BE2C (cell line): ENCODE measurements around the gene CLIC5.

ENCODE experiments used
- DNase-seq: peaks from one replicate; pipeline ENCODE4 v3.0.0-alpha.2; 2020
- H3K27me3 ChIP-seq: fragments of 250-450 bp; sonication (Bioruptor Pico); 2 replicates; pipeline ENCODE4 v1.5.1; 2020; ENCODE audit warnings: mild to moderate bottlenecking
- H3K36me3 ChIP-seq: fragments of 250-450 bp; sonication (Bioruptor Pico); 2 replicates; pipeline ENCODE4 v1.5.1; 2020; ENCODE audit warnings: mild to moderate bottlenecking
- H3K4me1 ChIP-seq: fragments of 250-450 bp; sonication (Bioruptor Pico); 2 replicates; pipeline ENCODE4 v1.5.1; 2020
- H3K4me3 ChIP-seq: 2 replicates; pipeline ENCODE4 v1.5.1; 2011; ENCODE audit warnings: low read depth, low read length
- H3K9me3 ChIP-seq: fragments of 250-450 bp; sonication (Bioruptor Pico); 2 replicates; pipeline ENCODE4 v1.5.1; 2020
- TF ChIP-seq, protein P1 (sequence below): IDR thresholded peaks from 2 replicates; pipeline ENCODE4 v1.5.1; 2012; ENCODE audit warnings: mild to moderate bottlenecking, low read depth, low read length

The CLIC5 gene

GRCh38 chr6:46050845-46051405, 35.3 kb upstream of the CLIC5 start:
- Histone ChIP-seq H3K36me3 (no peaks in the 10 kb centered on the region), H3K9me3 (no peaks in the 10 kb centered on the region), H3K4me3 (no peak overlapping the region), H3K4me1 (no peaks in the 10 kb centered on the region), H3K27me3 (no peaks in the 10 kb centered on the region)
- TF ChIP-seq, protein P1, sequence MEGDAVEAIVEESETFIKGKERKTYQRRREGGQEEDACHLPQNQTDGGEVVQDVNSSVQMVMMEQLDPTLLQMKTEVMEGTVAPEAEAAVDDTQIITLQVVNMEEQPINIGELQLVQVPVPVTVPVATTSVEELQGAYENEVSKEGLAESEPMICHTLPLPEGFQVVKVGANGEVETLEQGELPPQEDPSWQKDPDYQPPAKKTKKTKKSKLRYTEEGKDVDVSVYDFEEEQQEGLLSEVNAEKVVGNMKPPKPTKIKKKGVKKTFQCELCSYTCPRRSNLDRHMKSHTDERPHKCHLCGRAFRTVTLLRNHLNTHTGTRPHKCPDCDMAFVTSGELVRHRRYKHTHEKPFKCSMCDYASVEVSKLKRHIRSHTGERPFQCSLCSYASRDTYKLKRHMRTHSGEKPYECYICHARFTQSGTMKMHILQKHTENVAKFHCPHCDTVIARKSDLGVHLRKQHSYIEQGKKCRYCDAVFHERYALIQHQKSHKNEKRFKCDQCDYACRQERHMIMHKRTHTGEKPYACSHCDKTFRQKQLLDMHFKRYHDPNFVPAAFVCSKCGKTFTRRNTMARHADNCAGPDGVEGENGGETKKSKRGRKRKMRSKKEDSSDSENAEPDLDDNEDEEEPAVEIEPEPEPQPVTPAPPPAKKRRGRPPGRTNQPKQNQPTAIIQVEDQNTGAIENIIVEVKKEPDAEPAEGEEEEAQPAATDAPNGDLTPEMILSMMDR, result no peak
- DNase-seq, result no peak

- TF ChIP-seq, protein P1, result no peak
- H3K4me1 ChIP-seq, result no peaks in the 10 kb centered on the region
- no peaks in the 10 kb centered on the region for H3K9me3 ChIP-seq
- no peak for DNase-seq
- no peaks in the 10 kb centered on the region for H3K36me3 ChIP-seq
- H3K4me3 ChIP-seq, result no peak overlapping the region
- H3K27me3 ChIP-seq, result no peaks in the 10 kb centered on the region
Measured at GRCh38 chr6:46048646-46049297, 33.1 kb upstream of the CLIC5 start.

- TF ChIP-seq, protein P1, result no peak
Measured at GRCh38 chr6:46046558-46047174, 31.0 kb upstream of the CLIC5 start.

GRCh38 chr6:46044881-46045617, 29.4 kb upstream of the CLIC5 start:
- no peaks in the 10 kb centered on the region for H3K27me3 ChIP-seq
- TF ChIP-seq, protein P1, result no peak
- H3K9me3 ChIP-seq, result no peaks in the 10 kb centered on the region
- H3K4me1 ChIP-seq, result no peaks in the 10 kb centered on the region
- no peaks in the 10 kb centered on the region for H3K36me3 ChIP-seq
- no peak for DNase-seq
- H3K4me3 ChIP-seq, result no peak overlapping the region

More at GRCh38 chr6:46046558-46047174, 31.0 kb upstream of the CLIC5 start:
- Histone ChIP-seq H3K4me3 (no peak overlapping the region), H3K36me3 (no peaks in the 10 kb centered on the region), H3K4me1 (no peaks in the 10 kb centered on the region), H3K9me3 (no peaks in the 10 kb centered on the region), H3K27me3 (no peaks in the 10 kb centered on the region)
- DNase-seq, result no peak

GRCh38 chr6:46042355-46042999, 26.8 kb upstream of the CLIC5 start:
- no peaks in the 10 kb centered on the region for H3K27me3 ChIP-seq
- no peaks in the 10 kb centered on the region for H3K9me3 ChIP-seq
- TF ChIP-seq, protein P1, result peak; percentile 47
- H3K4me1 ChIP-seq, result no peaks in the 10 kb centered on the region
- no peaks in the 10 kb centered on the region for H3K36me3 ChIP-seq
- H3K4me3 ChIP-seq, result no peak overlapping the region
- DNase-seq, result peak; percentile 4
